ENCODE measurements around the gene ELMO2.
A peak's percentile ranks its signal among the peaks of the same experiment; 100 is the strongest.
"Not testable (repeated sequence)": the region's sequence is repeated elsewhere in the genome, so short reads cannot be mapped to it uniquely, and the experiment has no call there.

ELMO2 gene

GRCh38 chr20:46407671-46407996 is 1.2 kb upstream of the ELMO2 start:
- no peak for DNase-seq (ENCODE audit: low read depth in 1 of 2, low spot score in 1 of 2)

- DNase-seq (ENCODE audit: low read depth in 1 of 2, low spot score in 1 of 2) = peak; percentile 63 to 82
These were observed 713 bp upstream of the ELMO2 start for GRCh38 chr20:46406986-46407670.

GRCh38 chr20:46402331-46402811 is 4.0 kb downstream of the ELMO2 start:
- no peak for DNase-seq (ENCODE audit: low read depth in 1 of 2, low spot score in 1 of 2)

DNA sequence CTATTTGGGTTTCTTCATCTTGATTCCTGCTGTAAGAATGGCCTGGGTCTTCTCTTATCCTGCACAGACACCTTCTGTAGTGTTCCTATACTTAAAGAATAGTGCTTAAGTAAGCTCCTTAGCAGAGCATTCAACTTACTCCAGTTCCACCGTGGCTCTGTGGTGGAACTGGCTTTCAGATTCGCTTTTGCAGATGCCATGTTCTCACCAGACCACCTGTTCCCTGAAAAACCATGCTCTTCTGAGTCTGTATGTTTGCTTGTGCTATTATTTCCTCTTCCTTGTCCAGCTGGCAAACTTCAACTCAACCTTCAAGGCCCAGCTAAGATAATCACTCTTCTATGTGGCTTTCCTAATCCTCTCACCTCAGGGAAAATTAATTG is 4.9 kb downstream of the ELMO2 start:
- no peak for DNase-seq (ENCODE audit: low read depth in 1 of 2, low spot score in 1 of 2)

DNA sequence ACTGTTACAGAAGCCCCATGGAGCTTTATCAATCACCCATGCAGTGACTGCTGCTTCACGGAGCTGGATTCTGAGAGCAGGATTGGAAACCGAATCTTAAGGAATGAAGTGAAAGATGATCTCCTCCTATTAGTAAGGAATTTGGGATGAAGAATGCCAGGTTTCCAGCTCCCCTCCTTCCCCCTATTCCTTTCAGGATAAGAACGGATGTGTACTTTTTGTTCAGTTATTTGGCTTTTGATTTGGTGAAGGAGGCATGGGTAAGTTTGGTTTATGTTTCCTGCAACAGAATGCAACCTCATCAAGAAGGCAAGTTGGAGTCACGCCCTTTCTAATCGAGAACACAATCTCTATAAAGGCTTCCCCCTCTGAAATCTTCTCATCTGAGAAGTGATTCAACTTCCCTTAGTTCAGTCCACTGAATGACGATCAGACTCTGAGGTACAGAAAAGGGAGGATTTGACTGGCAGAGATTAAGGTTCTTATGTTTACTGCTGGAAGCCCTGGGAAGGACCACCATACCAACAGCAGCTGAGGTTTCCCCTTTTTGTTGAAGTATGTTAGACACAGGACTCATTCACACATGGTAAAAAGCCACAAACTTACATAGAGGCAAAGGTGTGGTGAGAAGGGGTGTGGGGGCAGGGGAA is 5.5 kb downstream of the ELMO2 start:
- no peak for DNase-seq (ENCODE audit: low read depth in 1 of 2, low spot score in 1 of 2)

GRCh38 chr20:46400253-46400652 is 6.2 kb downstream of the ELMO2 start:
- DNase-seq (ENCODE audit: low read depth in 1 of 2, low spot score in 1 of 2) = no peak

- DNase-seq (ENCODE audit: low read depth in 1 of 2, low spot score in 1 of 2) = no peak
These were observed 7.0 kb downstream of the ELMO2 start for GRCh38 chr20:46399401-46399800.

DNA sequence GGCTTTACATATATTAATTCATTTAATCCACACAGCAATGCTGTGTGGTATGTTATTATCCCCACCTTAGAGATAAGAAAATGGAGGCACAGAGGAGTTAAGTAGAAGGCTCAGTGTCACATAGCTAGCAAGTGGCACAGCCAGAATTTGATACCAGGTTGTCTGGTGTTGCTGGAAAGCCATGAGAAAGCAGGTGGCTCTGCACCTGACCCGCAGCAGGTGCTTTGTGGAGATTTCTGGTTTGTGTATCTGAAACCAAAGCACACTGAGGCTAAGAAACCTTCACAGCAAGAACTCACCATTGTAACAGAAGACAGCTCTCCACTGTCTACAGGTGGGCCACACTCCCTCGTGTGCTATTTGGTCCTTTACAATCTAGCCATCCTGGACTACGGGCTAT is 7.5 kb downstream of the ELMO2 start:
- no peak for DNase-seq (ENCODE audit: low read depth in 1 of 2, low spot score in 1 of 2)

DNA sequence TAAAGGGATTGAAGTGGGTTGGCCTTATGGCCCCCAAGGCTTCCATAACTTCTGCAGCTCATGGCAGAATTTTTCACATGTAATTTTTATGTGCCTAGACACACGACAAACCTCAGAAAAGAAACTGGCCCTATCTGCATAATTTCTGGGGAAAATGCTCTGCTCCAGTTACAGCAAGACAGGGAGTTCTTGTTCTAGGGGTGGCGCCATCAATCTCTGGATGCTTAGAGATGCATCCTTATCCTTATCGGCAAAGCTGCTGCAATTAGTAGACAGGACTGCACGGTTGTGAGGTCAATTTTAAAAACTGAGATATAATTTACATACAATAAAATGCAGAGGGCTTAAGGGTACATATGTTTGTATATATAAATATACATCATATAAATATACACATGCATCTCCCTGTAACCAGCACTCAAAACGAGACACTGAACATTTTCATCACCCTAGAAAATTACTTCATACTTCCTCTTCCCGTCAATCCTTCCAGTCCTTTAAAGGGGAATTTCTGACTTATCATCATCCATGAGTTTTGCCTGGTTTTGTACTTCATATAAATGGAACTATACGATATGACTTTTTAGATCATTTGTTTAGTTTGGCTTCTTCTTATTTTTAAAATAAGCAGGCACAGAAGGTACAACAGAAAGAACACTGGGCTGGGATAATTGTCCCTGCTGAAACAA is 10.2 kb downstream of the ELMO2 start:
- DNase-seq (ENCODE audit: low read depth in 1 of 2, low spot score in 1 of 2) = no peak

GRCh38 chr20:46394872-46395760 is 11.3 kb downstream of the ELMO2 start:
- no peak for DNase-seq (ENCODE audit: low read depth in 1 of 2, low spot score in 1 of 2)

- DNase-seq (ENCODE audit: low read depth in 1 of 2, low spot score in 1 of 2) = no peak
These were observed 12.4 kb downstream of the ELMO2 start for GRCh38 chr20:46393967-46394366.

- DNase-seq (ENCODE audit: low read depth in 1 of 2, low spot score in 1 of 2) = no peak
These were observed 17.5 kb downstream of the ELMO2 start for GRCh38 chr20:46388937-46389336.

DNA sequence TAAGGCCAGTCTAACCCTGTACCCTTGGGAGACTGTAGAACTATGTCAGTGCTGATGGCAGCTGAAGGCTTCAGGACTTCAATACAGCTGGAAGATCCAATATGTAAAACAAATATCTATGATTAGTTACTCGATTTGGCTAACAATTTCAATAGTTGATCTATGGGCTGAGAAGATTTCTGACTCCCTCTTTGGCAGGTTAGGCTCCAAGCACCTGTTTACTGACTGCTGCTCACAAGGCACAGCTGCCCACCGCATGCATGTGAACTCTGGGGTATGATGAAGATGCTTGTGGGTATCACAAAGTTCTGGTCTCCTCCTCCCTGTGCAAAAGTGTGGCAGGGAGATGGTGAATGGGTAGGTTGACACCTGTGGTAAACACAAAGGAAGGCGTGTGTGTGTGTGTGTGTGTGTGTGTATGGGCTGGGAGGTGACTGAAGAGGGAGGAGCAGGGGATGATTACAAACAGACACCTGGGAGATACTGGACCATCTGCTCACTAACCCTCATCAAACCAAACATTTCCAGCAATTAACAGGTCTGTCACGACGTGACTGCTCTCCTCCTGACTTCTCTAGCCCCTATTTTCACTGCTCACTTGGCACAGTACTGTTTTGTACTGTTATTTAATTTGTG is 18.1 kb downstream of the ELMO2 start:
- no peak for DNase-seq (ENCODE audit: low read depth in 1 of 2, low spot score in 1 of 2)

GRCh38 chr20:46387054-46387453 is 19.4 kb downstream of the ELMO2 start:
- not testable (repeated sequence) for DNase-seq (ENCODE audit: low read depth in 1 of 2, low spot score in 1 of 2)

DNA sequence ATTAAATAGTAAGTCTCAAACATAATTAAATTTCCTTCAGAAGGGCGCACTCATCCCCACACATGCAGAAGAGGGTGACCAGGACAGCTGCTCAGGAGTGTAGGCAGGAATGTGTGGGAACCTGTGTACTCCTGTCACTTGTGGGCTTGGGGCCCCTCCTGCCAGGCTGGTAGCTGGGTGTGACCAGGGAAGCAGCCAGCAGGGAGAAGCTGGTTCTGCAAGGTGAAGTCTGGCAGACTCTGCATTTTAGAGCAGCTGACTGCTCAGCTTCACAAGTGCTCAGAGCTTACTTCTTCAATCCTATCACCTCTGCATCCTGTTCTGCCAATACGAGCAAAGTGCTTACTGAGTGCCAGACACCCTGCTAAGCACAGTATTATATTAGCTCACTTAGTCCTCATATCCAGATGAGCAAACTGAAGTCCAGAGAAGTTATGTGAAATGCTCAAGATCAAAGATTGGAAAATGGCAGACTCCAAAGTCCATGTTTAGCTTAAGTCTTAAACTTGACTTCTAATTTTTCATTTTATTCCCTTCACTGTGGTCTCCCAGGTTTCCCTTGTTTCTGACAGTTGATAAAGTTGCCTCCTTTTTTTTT is 27.9 kb downstream of the ELMO2 start:
- no peak for DNase-seq (ENCODE audit: low read depth in 1 of 2, low spot score in 1 of 2)

GRCh38 chr20:46377518-46377917 is 28.9 kb downstream of the ELMO2 start:
- DNase-seq (ENCODE audit: low read depth in 1 of 2, low spot score in 1 of 2) = no peak

DNA sequence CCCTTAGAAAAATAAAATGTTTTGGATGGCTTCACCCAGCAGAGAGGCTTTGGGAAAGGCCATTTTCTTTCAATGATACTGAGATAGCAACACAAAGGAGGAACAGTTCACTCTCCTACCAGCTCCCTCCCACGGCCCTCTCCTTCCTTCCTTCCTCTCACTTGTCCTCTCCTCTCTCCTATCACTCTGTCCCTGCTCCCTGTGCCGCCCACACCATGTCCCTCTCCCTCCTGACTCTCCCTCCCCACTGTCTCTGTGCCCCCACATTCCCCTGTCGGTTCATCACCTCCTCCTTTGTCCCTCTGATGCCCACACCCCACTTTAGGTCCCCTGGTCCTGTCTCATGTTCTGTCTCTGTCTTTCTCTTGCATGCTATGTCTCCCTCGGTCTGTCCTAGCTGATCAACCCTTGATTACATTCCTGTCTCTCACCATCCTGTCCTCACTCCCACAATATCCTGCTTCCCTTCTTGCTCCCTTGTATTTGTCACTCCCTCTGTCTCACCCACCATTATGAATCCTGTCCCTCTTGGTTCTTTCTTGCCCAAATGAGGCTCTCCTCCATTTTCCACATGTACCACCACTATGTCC is 30.1 kb downstream of the ELMO2 start:
- no peak for DNase-seq (ENCODE audit: low read depth in 1 of 2, low spot score in 1 of 2)

DNA sequence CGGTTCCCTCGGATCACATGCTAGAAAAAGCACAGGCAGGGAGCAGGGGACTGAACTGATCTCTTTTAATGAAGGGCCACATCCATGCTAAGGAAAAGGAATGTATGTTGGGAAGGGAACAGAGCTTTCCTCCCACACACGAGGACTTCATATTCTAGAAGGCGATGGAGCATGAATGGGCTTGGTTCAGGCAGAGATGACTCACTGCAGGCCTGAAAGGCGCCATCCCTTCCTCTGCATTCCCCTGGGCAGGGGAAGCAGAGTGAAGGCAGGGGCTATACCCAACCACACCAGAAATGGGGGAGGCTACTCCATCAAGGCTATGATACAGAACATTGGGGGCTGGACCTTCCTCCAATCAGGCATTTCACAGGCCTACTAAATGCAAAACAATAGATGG is 30.6 kb downstream of the ELMO2 start:
- DNase-seq (ENCODE audit: low read depth in 1 of 2, low spot score in 1 of 2) = no peak

DNA sequence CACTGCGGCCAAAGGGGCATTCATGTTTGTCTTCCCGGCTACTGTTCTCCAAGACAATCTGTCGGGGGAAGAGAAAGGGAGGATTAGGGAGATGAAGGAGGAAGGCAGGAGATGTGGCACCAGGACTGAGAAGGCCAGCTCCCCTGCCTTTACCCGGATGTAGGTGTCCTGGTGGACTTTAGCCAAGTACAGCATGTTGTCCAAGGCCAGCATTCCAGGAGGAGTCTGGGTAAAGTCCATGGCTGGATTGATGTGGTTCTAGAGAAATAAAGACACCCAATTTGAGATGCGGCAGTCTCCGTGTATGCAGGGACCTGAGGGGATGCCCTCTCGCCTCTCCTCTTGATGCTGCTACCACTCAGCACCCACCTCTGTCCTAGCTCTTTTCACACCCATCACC is 32.0 kb downstream of the ELMO2 start:
- no peak for DNase-seq (ENCODE audit: low read depth in 1 of 2, low spot score in 1 of 2)

DNA sequence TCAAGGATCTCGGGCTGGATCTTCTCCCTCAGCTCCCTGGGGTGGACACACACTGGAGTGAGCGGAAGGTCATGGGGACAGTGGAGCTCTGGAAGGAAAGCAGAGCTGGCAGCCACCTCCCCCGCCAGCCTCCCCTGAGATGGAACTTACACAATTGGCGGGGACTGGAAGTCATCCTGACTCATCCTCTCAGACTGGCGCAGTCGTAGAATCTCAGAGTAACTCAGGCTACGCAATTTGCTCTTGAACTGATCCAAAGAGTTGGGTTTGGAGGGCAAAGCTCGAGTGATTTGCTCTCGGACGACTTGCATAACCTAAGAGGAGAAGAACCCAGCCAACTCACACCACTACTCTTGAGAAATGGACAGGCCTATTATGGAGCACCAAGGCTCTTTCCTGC is 34.8 kb downstream of the ELMO2 start:
- DNase-seq (ENCODE audit: low read depth in 1 of 2, low spot score in 1 of 2) = no peak
